UCSD-AML1 (cell line): ENCODE results near the gene FGB.

ENCODE experiments used
- DNase-seq: peaks from one replicate; lab custom pipeline; 2025; ENCODE audit not compliant: unreplicated experiment; lab: John Stamatoyannopoulos, UW

Gene FGB

GRCh38 chr4:154562697-154563254 lies at the start of gene FGB:
Gene FGB (plus strand): TSS chr4:154563011. CDS start chr4:154563019, 8 bp downstream.
- no peak for DNase-seq

- DNase-seq, result no peak
These were observed 46.3 kb upstream of the FGB start for GRCh38 chr4:154516318-154517029.

DNA sequence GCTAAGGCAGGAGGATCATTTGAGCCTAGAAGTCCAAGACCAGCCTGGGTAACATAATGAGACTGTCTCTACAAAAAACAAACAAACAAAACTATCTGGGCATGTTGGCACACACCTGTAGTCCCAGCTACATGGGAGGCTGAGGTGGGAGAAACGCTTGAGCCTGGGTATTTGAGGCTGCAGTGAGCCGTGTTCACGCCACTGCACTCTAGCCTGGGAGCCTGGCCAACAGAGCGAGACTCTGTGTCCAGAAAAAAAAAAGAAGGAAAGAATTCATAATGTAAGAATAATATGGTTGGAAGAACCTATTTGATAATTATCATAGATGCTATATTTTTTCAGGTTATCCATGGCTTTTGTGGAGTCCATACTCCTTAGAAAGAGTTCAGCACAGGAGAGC lies 45.2 kb upstream of the FGB start:
- no peak for DNase-seq

DNA sequence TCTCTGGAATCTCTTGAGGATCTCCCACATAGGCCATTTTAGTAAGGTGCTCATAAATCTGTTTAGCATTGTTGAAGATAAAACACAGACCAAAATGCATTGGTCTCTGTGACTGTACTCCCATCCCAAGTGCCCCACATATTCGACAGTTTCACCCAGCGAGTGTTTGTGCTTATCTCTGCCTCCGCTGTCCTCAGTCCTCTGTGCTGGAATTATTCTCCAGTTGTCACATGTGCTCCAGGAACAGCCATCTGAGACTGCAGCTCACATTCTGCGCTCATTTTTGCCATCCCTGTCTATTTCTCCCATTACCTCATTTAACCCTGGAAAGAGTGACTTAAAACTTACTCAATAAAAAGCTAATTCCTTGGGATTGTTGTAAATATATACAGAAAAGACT lies 43.6 kb upstream of the FGB start:
- DNase-seq, result no peak

GRCh38 chr4:154521607-154522006 lies 41.2 kb upstream of the FGB start:
- no peak for DNase-seq

- no peak for DNase-seq
These were observed 36.7 kb upstream of the FGB start for GRCh38 chr4:154526151-154526550.

- no peak for DNase-seq
These were observed 35.5 kb upstream of the FGB start for GRCh38 chr4:154527308-154527707.

- no peak for DNase-seq
These were observed 33.9 kb upstream of the FGB start for GRCh38 chr4:154528869-154529268.

- no peak for DNase-seq
These were observed 32.9 kb upstream of the FGB start for GRCh38 chr4:154529728-154530519.

DNA sequence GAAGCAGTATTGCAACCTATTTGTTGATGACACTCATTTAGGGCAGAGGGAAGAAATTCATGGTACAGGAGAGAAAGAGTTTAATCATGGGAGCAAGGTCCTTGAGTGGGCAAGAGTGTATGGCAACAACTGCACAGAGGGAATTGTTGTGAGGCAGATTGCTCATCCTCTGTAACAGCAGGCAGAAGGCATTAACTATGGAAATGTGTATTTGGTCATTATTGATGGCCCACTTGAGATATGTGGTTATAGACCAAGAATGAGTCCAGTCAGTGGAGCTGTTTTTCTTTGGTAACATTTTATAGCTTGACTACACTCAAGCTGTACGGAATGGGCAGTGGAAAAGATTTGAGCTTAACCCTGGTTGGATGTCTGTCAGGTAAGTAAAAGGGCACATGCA lies 28.5 kb upstream of the FGB start:
- no peak for DNase-seq

DNA sequence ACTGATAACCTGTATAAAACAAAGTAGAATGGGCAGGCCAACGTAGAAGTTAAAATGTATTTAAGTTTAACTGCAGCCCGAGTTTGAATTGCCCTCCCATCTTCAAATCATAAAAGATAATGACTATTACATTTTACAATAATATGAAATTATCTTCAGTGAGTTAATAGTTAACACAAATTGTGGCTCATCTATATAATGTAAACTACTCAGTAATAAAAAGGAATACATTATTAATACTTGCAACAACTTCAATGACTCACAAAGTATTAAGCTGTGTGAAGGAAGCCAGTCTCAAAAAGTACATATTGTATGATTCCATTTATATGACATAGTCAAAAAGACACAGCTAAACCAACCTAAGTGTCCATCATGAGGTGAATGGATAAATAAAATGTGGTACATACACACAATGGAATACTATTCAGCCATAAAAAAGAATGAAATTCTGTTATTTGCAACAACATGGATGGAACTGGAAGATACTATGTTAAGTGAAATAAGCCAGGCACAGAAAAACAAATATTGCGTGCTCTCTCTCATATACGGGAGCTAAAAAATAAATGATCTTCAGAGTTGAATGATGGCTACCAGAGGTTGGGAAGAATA lies 20.4 kb upstream of the FGB start:
- DNase-seq, result no peak

- no peak for DNase-seq
These were observed 17.1 kb upstream of the FGB start for GRCh38 chr4:154545689-154546088.

DNA sequence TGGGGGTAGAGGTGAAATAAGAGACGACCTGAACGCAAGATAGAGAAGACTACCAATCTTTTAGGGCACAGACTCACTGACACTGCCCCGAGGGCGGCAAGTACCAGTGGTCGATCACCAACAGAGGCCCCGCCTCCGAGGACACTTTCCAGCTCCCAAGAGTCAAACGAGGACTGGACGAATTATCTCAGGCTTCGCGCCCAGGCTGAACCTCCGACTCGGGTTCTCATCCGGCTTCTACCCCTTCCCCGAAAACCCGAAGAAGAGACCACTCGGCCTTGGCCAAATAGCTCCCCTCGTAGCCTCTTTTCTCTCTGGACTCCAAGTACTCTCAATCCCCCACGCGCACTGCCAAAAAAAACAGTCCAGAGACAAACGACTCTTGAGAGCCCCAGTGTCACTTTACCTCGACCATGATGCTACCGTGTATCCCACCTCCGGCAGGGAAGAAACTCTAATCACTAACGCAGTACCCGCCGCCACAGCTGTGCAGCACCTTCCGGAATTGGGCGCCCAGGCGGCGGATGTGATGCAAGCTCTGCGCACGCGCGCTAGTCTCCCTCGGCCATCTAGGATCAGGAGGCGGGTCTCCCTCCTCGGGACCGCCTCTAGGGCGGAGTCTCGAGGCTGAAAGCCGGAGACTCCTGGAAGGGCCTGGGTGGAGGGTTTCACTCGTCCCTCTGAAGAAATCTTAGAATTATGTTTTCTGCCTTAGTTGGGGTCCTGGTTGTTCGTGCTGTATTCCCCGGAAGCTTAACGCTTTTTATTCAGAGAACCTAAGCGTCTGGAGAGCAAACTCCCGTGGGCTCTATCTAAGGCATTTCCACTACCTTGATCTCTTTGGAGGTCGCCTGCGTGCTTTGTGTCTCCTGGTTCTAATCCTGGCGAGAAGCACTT lies 12.7 kb upstream of the FGB start, which contains the start of gene PLRG1:
TSS of gene PLRG1 (minus strand) at position 507 of the 897 bp plus-strand sequence. CDS start at position 415, 92 bp downstream.
- peak; percentile 97 for DNase-seq

GRCh38 chr4:154551872-154552686 lies 10.7 kb upstream of the FGB start:
- DNase-seq, result peak; percentile 53

DNA sequence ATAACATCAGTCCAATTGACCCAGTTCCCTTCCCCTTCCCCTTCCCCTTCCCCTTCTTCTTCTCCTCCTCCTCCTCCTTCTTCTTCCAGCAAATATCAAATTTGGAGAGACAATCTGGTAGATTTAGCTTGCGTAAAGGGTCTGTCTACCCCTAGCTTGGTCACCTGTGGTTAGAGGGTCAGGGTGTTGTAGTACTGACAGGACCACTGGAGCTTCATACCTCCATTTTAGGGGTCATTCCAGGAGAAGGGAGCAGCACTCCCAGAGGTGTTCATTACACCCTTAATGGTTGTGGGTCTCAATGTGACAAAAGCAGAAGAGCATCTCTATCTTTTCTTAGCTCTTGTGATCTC lies 3.7 kb upstream of the FGB start:
- no peak for DNase-seq

- peak; percentile 9 for DNase-seq
These were observed 3.1 kb upstream of the FGB start for GRCh38 chr4:154559494-154560418.

DNA sequence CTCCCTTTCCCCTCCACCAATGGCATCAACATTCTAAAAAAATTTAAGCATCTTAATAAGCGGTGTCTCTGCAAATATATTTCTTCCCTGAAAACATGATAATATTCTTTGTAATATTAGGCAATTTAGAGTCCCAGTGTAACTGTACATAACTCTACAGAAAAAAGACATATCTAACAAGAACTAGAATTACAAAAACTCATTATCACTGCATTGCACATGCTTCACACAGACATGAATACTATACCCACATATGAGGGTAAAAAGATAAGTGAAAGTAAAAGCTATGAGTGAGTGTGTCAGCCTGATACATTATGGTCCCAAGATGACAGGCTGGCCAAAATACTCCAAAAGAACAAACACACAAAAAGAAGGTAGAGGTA lies 2.4 kb upstream of the FGB start:
- DNase-seq, result no peak

DNA sequence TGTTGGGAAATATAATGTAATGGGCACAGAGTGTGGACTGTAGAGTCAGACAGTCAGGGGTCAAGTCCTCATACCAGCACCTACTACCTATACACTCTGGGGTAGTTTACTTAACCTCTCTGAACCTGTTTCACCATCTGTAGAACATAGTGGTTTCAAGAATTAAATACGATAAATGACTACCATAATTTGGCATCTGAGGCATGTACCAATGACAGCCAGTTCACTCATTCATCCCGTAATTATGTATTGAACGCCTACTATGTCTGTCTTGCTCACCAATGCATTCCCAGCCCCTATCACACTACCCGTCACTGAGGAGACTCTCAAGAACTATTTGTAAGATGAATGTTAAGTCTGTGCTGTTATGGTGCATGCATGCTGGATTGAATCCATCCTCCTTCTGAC lies 2.0 kb upstream of the FGB start:
- no peak for DNase-seq

GRCh38 chr4:154564311-154564710 lies 1.5 kb downstream of the FGB start:
- no peak for DNase-seq
